ENCODE data around the gene HOOK2.

GRCh38 chr19:12754465-12755196 lies 20.7 kb downstream of the HOOK2 start:
- TF ChIP-seq POLR2A (IDR thresholded peaks at IDR 0.05) (no peak), CTCF (IDR thresholded peaks at IDR 0.05) (no peak)
